ENCODE results near the gene MYO5C. TPM values are rescaled to one million over a fixed set of nuclear protein-coding genes. Genes with fewer than 3 reads are reported as not detected.

The MYO5C gene
- total RNA-seq, 4 donors from 2014 or later, result 28.9 to 36.9 (median 32.5) TPM

- Histone ChIP-seq H3K9me3 (no peaks in the 10 kb centered on the region), H3K27ac (no peak overlapping the region), H3K4me3 (no peak overlapping the region), H3K27me3 (no peaks in the 10 kb centered on the region), H3K36me3 (no peaks in the 10 kb centered on the region), H3K4me1 (no peaks in the 10 kb centered on the region)
- intact Hi-C loops (cut with DNase I; ENCODE audit: low total_unique reads), result no loop called here
- TF ChIP-seq CTCF (IDR thresholded peaks at IDR 0.05), result no peak
- no peak for TF ChIP-seq POLR2A (IDR thresholded peaks at IDR 0.05)
- no peak for DNase-seq
These were observed 33.5 kb upstream of the MYO5C start for GRCh38 chr15:52329150-52329549.

DNA sequence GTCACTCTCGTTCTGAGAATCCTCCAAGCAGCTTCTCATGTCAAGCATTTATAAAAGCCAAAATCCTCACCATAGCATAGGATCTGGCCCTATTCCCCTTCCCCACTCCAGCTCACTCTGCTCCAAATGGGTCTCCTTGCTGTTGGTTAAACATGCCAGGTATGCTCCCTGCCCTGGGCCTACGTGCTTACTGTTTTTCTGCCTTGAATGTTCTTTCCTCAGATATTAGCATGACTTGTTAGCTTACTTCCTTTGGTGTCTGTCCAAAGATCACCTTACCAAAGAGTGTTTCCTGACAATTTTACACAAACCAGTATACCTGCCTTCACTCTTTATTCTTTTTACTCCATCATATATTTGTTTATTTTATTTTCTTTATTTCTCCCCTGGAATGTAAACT lies 33.1 kb upstream of the MYO5C start:
- no peak for TF ChIP-seq POLR2A (IDR thresholded peaks at IDR 0.05)
- no peak for TF ChIP-seq CTCF (IDR thresholded peaks at IDR 0.05)

DNA sequence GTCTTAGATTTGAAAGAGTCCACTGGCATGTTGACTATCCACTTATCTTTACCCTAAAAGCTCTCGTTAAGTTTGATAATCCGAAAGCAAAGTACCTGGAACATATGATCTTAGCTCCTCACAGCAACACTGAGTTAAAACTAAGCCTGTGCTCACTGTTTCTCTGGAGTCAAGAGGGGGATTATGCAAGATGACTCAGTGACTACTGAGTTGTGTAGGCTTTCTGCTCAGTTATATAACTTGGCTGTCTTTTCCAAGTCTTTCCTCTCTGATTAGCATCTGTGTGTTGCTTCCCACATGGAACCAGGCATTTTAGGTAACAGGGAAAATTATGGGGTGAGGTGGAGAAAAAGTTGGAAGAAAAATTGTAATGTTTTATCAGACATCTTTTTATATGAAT lies 31.2 kb upstream of the MYO5C start:
- H3K36me3 ChIP-seq, result no peaks in the 10 kb centered on the region
- H3K27ac ChIP-seq, result no peak overlapping the region
- intact Hi-C loops (cut with DNase I; ENCODE audit: low total_unique reads), result no loop called here

More for the DNA sequence above, 33.1 kb upstream of the MYO5C start:
- intact Hi-C loops (cut with DNase I; ENCODE audit: low total_unique reads), result no loop called here
- DNase-seq, result no peak
- no peaks in the 10 kb centered on the region for H3K36me3 ChIP-seq
- no peak overlapping the region for H3K27ac ChIP-seq
- no peak overlapping the region for H3K4me3 ChIP-seq
- H3K4me1 ChIP-seq, result no peaks in the 10 kb centered on the region
- H3K27me3 ChIP-seq, result no peaks in the 10 kb centered on the region
- H3K9me3 ChIP-seq, result no peaks in the 10 kb centered on the region

GRCh38 chr15:52324109-52324508 lies 28.5 kb upstream of the MYO5C start:
- TF ChIP-seq POLR2A (IDR thresholded peaks at IDR 0.05) (no peak), CTCF (IDR thresholded peaks at IDR 0.05) (no peak)
- Histone ChIP-seq H3K27ac (no peak overlapping the region), H3K36me3 (no peaks in the 10 kb centered on the region), H3K4me1 (no peaks in the 10 kb centered on the region), H3K27me3 (no peaks in the 10 kb centered on the region), H3K9me3 (no peaks in the 10 kb centered on the region), H3K4me3 (no peak overlapping the region)
- intact Hi-C loops (cut with DNase I; ENCODE audit: low total_unique reads), result no loop called here
- no peak for DNase-seq

More for the DNA sequence above, 31.2 kb upstream of the MYO5C start:
- TF ChIP-seq CTCF (IDR thresholded peaks at IDR 0.05) (no peak), POLR2A (IDR thresholded peaks at IDR 0.05) (no peak)
- Histone ChIP-seq H3K9me3 (no peaks in the 10 kb centered on the region), H3K27me3 (no peaks in the 10 kb centered on the region), H3K4me3 (no peak overlapping the region), H3K4me1 (no peaks in the 10 kb centered on the region)
- no peak for DNase-seq

GRCh38 chr15:52318729-52319500 lies 23.3 kb upstream of the MYO5C start:
- Histone ChIP-seq H3K36me3 (no peaks in the 10 kb centered on the region), H3K4me3 (no peak overlapping the region), H3K4me1 (no peaks in the 10 kb centered on the region), H3K9me3 (no peaks in the 10 kb centered on the region), H3K27me3 (no peaks in the 10 kb centered on the region), H3K27ac (no peak overlapping the region)
- TF ChIP-seq POLR2A (IDR thresholded peaks at IDR 0.05), result no peak
- TF ChIP-seq CTCF (IDR thresholded peaks at IDR 0.05), result no peak
- intact Hi-C loops (cut with DNase I; ENCODE audit: low total_unique reads), result no loop called here
- DNase-seq, result no peak

Measured in uterus (tissue), 4 donors.